ENCODE results near the gene CCND2. TPM values are rescaled to one million over a fixed set of nuclear protein-coding genes. Genes with fewer than 3 reads are reported as not detected.

CCND2 gene
- total RNA-seq, 1 experiment from 2014 or later: 0.09 TPM

GRCh38 chr12:4261655-4262054 lies 11.9 kb upstream of the CCND2 start:
- no peak overlapping the region for H3K4me3 ChIP-seq
- no peak for TF ChIP-seq CTCF (conservative IDR thresholded peaks at IDR 0.05)
- H3K9me3 ChIP-seq (ENCODE audit: insufficient read depth, low read depth): no peaks in the 10 kb centered on the region
- 0 out of 2 replicates have a peak, but pooled peaks cover 4% of the 10 kb centered on the region for H4K20me1 ChIP-seq (ENCODE audit: insufficient read depth)
- BruUV-seq (replicated peaks): no TSS peak
- H3K36me3 ChIP-seq (ENCODE audit: low read depth): no peaks in the 10 kb centered on the region
- no peaks in the 10 kb centered on the region for H3K79me2 ChIP-seq (ENCODE audit: low read depth)
- H3K27me3 ChIP-seq (ENCODE audit: insufficient read depth, low read depth): peaks cover 83% of the 10 kb centered on the region
- no peak overlapping the region for H3K4me2 ChIP-seq
- no peaks in the 10 kb centered on the region for H3F3A ChIP-seq (ENCODE audit: insufficient read depth, low read depth)
- H3K4me1 ChIP-seq (replicated peaks; ENCODE audit: insufficient read depth): no peaks in the 10 kb centered on the region
- no peak for DNase-seq
- H3K9me2 ChIP-seq (ENCODE audit: insufficient read depth): no peaks in the 10 kb centered on the region
- no peak overlapping the region for H3K27ac ChIP-seq
- no peak overlapping the region for H2AFZ ChIP-seq
- ChIA-PET POLR2A (ENCODE audit: unreplicated experiment) (no interaction called here), CTCF (no interaction called here)
- intact Hi-C loops (cut with micrococcal nuclease; ENCODE audit: unreplicated experiment): no loop called here

- Histone ChIP-seq H3K4me2 (no peak overlapping the region), H3K9me2 (ENCODE audit: insufficient read depth) (no peaks in the 10 kb centered on the region), H3K79me2 (ENCODE audit: low read depth) (no peaks in the 10 kb centered on the region), H3K4me3 (no peak overlapping the region), H2AFZ (no peak overlapping the region), H3K36me3 (ENCODE audit: low read depth) (no peaks in the 10 kb centered on the region), H3K27ac (no peak overlapping the region), H3K27me3 (ENCODE audit: insufficient read depth, low read depth) (peaks cover 87% of the 10 kb centered on the region), H4K20me1 (ENCODE audit: insufficient read depth) (0 out of 2 replicates have a peak, but pooled peaks cover 4% of the 10 kb centered on the region), H3F3A (ENCODE audit: insufficient read depth, low read depth) (no peaks in the 10 kb centered on the region), H3K4me1 (replicated peaks; ENCODE audit: insufficient read depth) (no peaks in the 10 kb centered on the region), H3K9me3 (ENCODE audit: insufficient read depth, low read depth) (no peaks in the 10 kb centered on the region)
- BruUV-seq (replicated peaks): no TSS peak
- no peak for DNase-seq
- intact Hi-C loops (cut with micrococcal nuclease; ENCODE audit: unreplicated experiment): no loop called here
- POLR2A ChIA-PET (ENCODE audit: unreplicated experiment): no interaction called here
- CTCF ChIA-PET: no interaction called here
- no peak for TF ChIP-seq CTCF (conservative IDR thresholded peaks at IDR 0.05)
- TF ChIP-seq EZH2 (IDR thresholded peaks at IDR 0.05; ENCODE audit: low read depth): no peak
Measured at GRCh38 chr12:4265280-4265679, 8.3 kb upstream of the CCND2 start.

GRCh38 chr12:4266990-4267389 lies 6.6 kb upstream of the CCND2 start:
- no peak for TF ChIP-seq CTCF (conservative IDR thresholded peaks at IDR 0.05)
- POLR2A ChIA-PET (ENCODE audit: unreplicated experiment): no interaction called here
- Histone ChIP-seq H3K4me2 (no peak overlapping the region), H3F3A (ENCODE audit: insufficient read depth, low read depth) (no peaks in the 10 kb centered on the region), H4K20me1 (ENCODE audit: insufficient read depth) (0 out of 2 replicates have a peak, but pooled peaks cover 4% of the 10 kb centered on the region), H2AFZ (no peak overlapping the region), H3K4me3 (no peak overlapping the region), H3K36me3 (ENCODE audit: low read depth) (no peaks in the 10 kb centered on the region), H3K9me3 (ENCODE audit: insufficient read depth, low read depth) (no peaks in the 10 kb centered on the region), H3K9me2 (ENCODE audit: insufficient read depth) (no peaks in the 10 kb centered on the region), H3K27ac (no peak overlapping the region), H3K4me1 (replicated peaks; ENCODE audit: insufficient read depth) (no peaks in the 10 kb centered on the region), H3K79me2 (ENCODE audit: low read depth) (no peaks in the 10 kb centered on the region), H3K27me3 (ENCODE audit: insufficient read depth, low read depth) (peaks cover 84% of the 10 kb centered on the region)
- BruUV-seq (replicated peaks): no TSS peak
- CTCF ChIA-PET: interaction anchor here (1.6 kb wide), 1 partner anchor 10 kb away, joined by 12 read pairs; no protein-coding TSS in a partner anchor
- DNase-seq: no peak
- intact Hi-C loops (cut with micrococcal nuclease; ENCODE audit: unreplicated experiment): no loop called here
